Activated CD8-positive, alpha-beta T cell treated with anti-CD3 and anti-CD28 coated beads for 36 hours (primary cell): ENCODE data around the gene NDUFS6. TPM values are rescaled to one million over a fixed set of nuclear protein-coding genes. Genes with fewer than 3 reads are reported as not detected.

Experiments used
- ATAC-seq: fragments of 200-7000 bp; cut with Tn5 transposase; one replicate; pipeline ENCODE4 v1.10.0; 2021; ENCODE audit warnings: mild to moderate bottlenecking, moderate library complexity
- CTCF ChIA-PET: fragments of 350-600 bp; sonication (Branson Sonifier 250); formaldehyde crosslinking; loops from one replicate; lab custom pipeline; 2021; ENCODE audit warnings: antibody characterized with exemption; lab: Charles Lee
- POLR2A ChIA-PET: fragments of 350-600 bp; sonication (Branson Sonifier 250); formaldehyde crosslinking; loops from one replicate; lab custom pipeline; 2021; ENCODE audit warnings: antibody characterized with exemption; lab: Charles Lee
- DNase-seq: peaks from one replicate; pipeline ENCODE4 v3.0.0-alpha.2; 2020
- H3K27ac Mint-ChIP-seq: one replicate; pipeline ENCODE4 v1.8.0; 2021; ENCODE audit warnings: mild to moderate bottlenecking, mixed read lengths
- H3K27me3 Mint-ChIP-seq: one replicate; pipeline ENCODE4 v1.8.0; 2021; ENCODE audit warnings: mixed read lengths
- H3K36me3 Mint-ChIP-seq: one replicate; pipeline ENCODE4 v1.8.0; 2021; ENCODE audit warnings: low read depth, mixed read lengths
- H3K4me1 Mint-ChIP-seq: one replicate; pipeline ENCODE4 v1.8.0; 2021; ENCODE audit warnings: low read depth, mixed read lengths
- H3K4me3 Mint-ChIP-seq: one replicate; pipeline ENCODE4 v1.8.0; 2021; ENCODE audit warnings: mild to moderate bottlenecking, moderate library complexity, mixed read lengths
- H3K9me3 Mint-ChIP-seq: one replicate; pipeline ENCODE4 v1.8.0; 2021; ENCODE audit warnings: mixed read lengths
- intact Hi-C: fragments of 100-400 bp; cut with micrococcal nuclease; formaldehyde crosslinking; loops from one replicate; pipeline ENCODE4 v1.10.0; 2022
- total RNA-seq, 2 experiments: library from RNA; stranded (reverse); gene quantifications; one replicate each; pipeline ENCODE4 v1.2.3, GENCODE V29; 2021
- TF ChIP-seq, protein P1 (sequence below): fragments of 200-600 bp; IDR thresholded peaks from one replicate; pipeline ENCODE4 v1.8.0; 2022; ENCODE audit warnings: antibody characterized with exemption, mild to moderate bottlenecking

The NDUFS6 gene
- total RNA-seq, 2 experiments from 2014 or later = 32.2 to 39.1 TPM

DNA sequence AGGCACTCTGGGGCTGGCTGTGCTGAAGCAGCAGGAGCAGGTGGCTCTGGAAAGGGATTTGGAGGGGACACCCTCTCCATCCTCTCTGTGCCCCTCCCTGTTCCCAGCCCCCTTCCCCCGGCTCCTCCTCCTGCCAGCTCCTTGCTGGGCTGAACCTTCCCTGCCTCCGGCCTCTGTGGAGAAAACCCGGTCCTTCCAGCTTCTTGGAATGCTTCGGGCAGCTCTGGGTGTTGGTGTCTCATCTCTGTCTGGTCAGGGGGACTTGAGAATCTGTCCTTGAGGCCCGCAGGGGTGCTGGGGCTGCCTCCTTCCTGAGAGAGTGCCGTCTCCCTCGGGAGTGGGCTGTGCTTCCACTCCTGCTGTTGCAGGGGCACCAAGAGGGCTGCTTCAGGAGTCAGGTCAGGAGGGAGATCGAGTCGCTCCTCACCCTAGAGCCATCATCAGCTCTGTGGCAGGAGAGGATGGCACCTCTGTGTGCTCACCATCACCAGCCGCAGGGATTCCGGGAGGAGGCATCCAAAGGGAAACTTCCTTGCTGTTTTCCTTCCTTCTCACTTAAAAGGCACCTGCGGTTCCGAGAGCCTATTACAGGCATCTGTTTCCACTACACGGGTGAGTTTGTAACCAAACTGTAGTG lies 30.6 kb downstream of the NDUFS6 start:
- intact Hi-C loops = no loop called here
- no peak for ATAC-seq
- POLR2A ChIA-PET = no interaction called here
- no peak overlapping the region for H3K27ac Mint-ChIP-seq
- no peak overlapping the region for H3K4me3 Mint-ChIP-seq
- no peaks in the 10 kb centered on the region for H3K4me1 Mint-ChIP-seq
- peaks cover 2% of the 10 kb centered on the region for H3K27me3 Mint-ChIP-seq
- H3K36me3 Mint-ChIP-seq = no peaks in the 10 kb centered on the region
- DNase-seq = no peak
- H3K9me3 Mint-ChIP-seq = no peaks in the 10 kb centered on the region
- CTCF ChIA-PET = no interaction called here
- TF ChIP-seq, protein P1, sequence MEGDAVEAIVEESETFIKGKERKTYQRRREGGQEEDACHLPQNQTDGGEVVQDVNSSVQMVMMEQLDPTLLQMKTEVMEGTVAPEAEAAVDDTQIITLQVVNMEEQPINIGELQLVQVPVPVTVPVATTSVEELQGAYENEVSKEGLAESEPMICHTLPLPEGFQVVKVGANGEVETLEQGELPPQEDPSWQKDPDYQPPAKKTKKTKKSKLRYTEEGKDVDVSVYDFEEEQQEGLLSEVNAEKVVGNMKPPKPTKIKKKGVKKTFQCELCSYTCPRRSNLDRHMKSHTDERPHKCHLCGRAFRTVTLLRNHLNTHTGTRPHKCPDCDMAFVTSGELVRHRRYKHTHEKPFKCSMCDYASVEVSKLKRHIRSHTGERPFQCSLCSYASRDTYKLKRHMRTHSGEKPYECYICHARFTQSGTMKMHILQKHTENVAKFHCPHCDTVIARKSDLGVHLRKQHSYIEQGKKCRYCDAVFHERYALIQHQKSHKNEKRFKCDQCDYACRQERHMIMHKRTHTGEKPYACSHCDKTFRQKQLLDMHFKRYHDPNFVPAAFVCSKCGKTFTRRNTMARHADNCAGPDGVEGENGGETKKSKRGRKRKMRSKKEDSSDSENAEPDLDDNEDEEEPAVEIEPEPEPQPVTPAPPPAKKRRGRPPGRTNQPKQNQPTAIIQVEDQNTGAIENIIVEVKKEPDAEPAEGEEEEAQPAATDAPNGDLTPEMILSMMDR = no peak

DNA sequence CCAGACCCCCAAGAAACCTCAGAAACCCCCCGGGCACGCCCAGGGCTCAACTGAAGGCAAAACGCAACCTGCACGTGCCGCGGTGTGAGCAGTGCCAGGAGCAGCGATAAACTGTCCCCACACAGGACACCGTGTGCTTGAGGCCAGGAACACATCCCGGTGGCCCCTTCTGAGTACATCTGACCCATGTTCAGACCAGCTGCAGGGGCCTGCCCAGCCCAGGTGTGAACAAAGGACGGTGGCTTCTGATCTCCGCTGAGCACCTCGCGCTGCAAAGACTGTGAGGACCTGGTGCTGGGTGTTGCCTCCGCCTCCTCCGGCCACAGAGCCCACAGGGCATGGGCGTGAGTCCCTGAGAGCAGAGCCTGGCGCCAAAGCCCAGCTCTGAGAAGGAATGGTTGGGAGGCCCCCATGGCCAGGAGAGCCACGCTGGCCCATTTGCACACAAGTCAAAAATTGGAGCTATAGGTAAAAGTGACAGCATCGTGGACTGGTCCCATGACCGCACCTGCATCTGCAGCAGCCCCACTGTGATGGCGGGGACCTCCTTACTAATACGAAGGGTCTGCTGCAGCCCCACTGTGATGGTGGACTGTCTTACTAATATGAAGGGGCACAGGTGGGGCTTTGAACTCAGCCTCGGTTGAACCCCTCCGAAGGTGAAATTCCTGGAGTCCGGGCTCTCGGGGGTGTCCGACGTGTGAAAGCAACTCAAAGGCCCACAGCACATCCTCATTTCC lies 31.5 kb downstream of the NDUFS6 start:
- intact Hi-C loops = no loop called here

DNA sequence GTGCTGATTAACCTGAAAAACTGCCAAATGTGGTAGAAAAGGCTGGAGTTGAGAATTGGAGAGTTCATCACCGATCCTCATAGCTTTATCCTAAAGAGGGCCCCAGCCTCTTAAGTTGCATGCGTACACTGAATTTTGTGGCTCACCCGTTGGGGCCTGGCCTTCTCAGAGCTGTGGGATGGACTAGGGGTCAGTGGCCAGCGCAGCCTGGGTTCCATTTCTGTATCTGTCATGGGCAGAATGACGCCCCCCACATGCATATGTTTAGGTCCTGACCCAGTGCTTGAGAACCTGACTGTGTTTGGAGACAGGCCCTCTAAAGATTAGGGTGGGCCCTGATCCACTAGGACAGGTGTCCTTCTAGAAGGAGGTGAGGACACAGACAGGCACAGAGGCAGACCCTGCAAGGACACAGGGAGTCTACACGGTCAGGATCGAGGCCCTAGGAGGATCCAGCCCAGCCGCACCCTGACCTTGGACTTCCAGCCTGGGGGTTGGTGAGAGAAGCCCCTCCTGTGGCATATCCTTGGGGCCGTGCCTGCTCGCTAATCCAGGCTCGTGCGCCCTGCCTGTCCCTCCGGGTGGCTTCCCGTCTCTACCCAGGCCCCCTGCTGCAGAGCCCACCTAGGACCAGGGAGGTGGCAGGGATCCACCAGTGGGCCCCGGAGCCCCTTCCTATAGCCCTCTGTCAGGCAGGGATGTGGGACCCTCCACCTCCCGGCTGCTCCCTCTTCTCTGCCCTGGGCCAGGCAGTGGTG lies 32.2 kb downstream of the NDUFS6 start:
- Mint-ChIP-seq H3K4me3 (no peak overlapping the region), H3K9me3 (no peaks in the 10 kb centered on the region), H3K27me3 (peaks cover 2% of the 10 kb centered on the region), H3K27ac (no peak overlapping the region), H3K36me3 (no peaks in the 10 kb centered on the region), H3K4me1 (no peaks in the 10 kb centered on the region)
- ChIA-PET CTCF (no interaction called here), POLR2A (no interaction called here)
- intact Hi-C loops = no loop called here
- TF ChIP-seq, protein P1 = no peak
- ATAC-seq (no peak), DNase-seq (no peak)

More for the DNA sequence above, 31.5 kb downstream of the NDUFS6 start:
- DNase-seq (no peak), ATAC-seq (no peak)
- Mint-ChIP-seq H3K27ac (no peak overlapping the region), H3K36me3 (no peaks in the 10 kb centered on the region), H3K27me3 (peaks cover 2% of the 10 kb centered on the region), H3K9me3 (no peaks in the 10 kb centered on the region), H3K4me1 (no peaks in the 10 kb centered on the region), H3K4me3 (no peak overlapping the region)
- POLR2A ChIA-PET = no interaction called here
- TF ChIP-seq, protein P1 = no peak
- CTCF ChIA-PET = no interaction called here

GRCh38 chr5:1834022-1834551 lies 32.9 kb downstream of the NDUFS6 start:
- ChIA-PET CTCF (no interaction called here), POLR2A (no interaction called here)
- TF ChIP-seq, protein P1 = no peak

More at GRCh38 chr5:1834022-1834551, 32.9 kb downstream of the NDUFS6 start:
- ATAC-seq (no peak), DNase-seq (no peak)
- H3K4me3 Mint-ChIP-seq = no peak overlapping the region
- H3K36me3 Mint-ChIP-seq = no peaks in the 10 kb centered on the region
- intact Hi-C loops = no loop called here
- no peaks in the 10 kb centered on the region for H3K9me3 Mint-ChIP-seq
- no peak overlapping the region for H3K27ac Mint-ChIP-seq
- peaks cover 4% of the 10 kb centered on the region for H3K27me3 Mint-ChIP-seq
- H3K4me1 Mint-ChIP-seq = no peaks in the 10 kb centered on the region
